Lower leg skin (tissue), 3 donors: ENCODE data around the gene PLD5.

Experiments
- CTCF ChIP-seq, 3 donors: fragments of 450-650 bp; IDR thresholded peaks; one replicate each; pipeline ENCODE4 v1.5.1; 2016; ENCODE audit warnings: antibody characterized with exemption in 3 of 3, mild to moderate bottlenecking in 3 of 3, moderate library complexity in 2 of 3
- POLR2A ChIP-seq, 2 donors: fragments of 450-650 bp; IDR thresholded peaks; one replicate each; pipeline ENCODE4 v1.6.1; 2016 to 2017; ENCODE audit warnings: antibody characterized with exemption in 2 of 2, mild to moderate bottlenecking in 1 of 2, moderate library complexity in 1 of 2

DNA sequence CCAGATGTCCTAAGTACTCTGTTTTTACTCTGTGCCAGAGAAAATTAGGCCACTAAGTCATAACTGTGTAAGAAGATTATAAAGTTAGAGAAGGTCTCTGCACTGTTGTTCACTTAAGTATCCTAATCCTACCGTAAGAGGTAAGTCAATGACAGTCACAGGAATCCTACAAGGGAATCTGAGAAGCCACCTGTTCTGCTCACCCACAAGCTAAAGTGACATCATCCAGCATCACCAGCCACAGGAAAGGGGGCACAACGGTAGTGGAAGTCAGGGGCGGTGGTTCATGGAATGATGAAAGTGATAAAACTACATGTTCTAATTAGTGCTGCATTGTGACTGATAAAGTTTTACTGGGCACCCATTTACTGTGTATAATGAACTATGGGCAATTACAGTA is 92.7 kb downstream of the PLD5 start:
- TF ChIP-seq CTCF (IDR thresholded peaks at IDR 0.05) (no peak), POLR2A (IDR thresholded peaks at IDR 0.05) (no peak)
